ENCODE data around the gene FBXO10.
A peak's percentile ranks its signal among the peaks of the same experiment; 100 is the strongest.
"Not testable (repeated sequence)": the region's sequence is repeated elsewhere in the genome, so short reads cannot be mapped to it uniquely, and the experiment has no call there.

Gene FBXO10

DNA sequence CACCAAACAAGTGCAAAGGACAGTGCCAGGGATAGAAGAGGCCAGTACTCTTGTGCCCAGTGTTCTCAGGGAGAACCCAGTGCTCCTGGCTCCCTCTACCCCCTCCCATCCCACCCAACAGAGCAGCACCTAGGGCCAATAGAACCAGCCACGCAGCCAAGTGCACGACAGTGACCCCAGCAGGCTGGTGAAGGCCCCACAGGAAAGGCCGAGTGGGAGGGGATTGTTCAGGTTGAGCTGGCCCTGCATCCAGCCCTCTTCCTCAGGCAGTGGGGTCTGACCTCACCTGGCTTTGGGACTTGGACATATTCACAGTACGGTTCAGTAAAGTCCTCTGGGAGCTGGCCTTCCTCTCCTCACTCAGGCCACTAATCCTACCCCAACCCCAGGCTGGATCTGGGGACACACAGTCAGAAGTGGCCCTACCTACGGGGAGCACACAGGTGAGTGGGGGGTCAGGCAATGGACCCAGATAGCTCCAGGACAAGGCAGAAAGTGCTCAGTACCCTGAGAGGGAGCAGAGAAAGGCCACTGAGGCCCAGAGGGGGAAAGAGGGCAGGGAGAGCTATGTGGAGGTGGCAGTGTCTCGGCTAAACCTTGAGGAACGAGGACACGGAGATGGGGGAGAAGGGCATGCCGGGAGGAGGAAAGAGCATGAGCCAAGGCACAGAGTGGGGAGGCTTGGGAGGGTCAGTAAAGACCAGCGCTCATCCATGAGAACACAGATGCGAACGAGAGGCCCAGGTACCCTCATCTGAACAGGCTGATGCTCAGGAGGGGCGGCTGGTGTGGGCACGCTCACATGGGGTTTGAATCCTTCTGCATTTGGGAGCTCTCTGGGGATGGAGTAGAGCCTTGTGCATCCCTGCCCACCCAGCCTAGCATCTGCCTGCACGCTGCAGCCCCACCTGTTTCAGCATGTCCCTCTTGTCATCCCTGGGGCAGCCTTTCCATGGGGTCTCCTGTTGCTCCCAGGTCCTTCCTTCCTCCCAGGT is 64.9 kb downstream of the FBXO10 start:
- no peak for DNase-seq (ENCODE audit: low spot score)

DNA sequence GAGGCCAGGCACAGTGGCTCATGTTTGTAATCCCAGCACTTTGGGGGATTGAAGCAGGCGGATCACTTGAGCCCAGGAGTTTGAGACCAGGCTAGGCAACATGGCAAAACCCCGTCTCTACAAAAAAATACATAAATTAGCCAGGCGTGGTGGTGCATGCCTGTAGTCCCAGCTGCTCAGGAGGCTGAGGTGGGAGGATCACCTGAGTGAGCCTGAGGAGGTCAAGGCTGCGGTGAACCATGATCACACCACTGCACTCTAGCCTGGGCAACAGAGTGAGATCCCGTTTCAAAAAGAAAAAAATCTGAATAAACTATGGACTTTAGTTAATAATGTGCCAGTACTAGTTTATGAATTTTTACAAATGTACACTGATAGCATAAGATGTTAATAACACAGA is 66.1 kb downstream of the FBXO10 start:
- DNase-seq (ENCODE audit: low spot score): not testable (repeated sequence)

DNA sequence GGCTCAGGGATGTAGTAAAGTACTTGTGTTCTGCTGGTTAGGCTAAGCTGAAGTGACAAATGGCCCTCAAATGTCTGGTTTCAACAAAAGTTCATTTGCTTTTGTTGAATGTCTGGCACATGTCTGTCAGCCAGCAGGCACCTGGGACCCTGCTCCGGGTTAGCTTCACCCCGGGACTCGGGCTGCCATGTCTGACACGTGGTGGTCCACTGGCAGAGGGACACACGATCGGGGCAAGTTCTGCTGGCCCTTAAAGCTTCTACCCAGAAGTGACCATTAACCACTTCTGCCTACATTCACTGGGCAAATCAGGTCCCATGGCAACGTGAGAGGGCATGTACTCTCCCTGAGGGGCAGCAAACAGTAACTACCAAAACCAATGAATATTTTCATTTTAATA is 66.6 kb downstream of the FBXO10 start:
- no peak for DNase-seq (ENCODE audit: low spot score)

DNA sequence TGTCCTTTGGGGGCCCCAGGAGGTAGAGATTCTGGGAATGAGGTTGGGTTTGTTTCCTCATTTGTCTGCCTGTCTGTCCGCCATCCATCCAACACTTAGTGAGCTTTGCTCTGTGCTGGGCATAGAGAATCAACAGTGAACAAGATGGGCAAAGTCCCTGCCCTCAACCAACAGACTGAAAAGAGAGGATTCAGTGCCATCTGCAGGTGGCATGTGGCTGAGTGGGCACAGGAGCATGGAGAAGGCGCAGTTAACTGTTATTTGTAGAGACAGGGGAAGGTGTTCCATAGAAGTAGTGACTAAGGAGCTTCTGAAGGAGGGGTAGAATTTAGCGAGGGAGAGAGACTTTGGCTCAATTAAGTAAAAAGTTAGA is 67.4 kb downstream of the FBXO10 start:
- DNase-seq (ENCODE audit: low spot score): no peak

DNA sequence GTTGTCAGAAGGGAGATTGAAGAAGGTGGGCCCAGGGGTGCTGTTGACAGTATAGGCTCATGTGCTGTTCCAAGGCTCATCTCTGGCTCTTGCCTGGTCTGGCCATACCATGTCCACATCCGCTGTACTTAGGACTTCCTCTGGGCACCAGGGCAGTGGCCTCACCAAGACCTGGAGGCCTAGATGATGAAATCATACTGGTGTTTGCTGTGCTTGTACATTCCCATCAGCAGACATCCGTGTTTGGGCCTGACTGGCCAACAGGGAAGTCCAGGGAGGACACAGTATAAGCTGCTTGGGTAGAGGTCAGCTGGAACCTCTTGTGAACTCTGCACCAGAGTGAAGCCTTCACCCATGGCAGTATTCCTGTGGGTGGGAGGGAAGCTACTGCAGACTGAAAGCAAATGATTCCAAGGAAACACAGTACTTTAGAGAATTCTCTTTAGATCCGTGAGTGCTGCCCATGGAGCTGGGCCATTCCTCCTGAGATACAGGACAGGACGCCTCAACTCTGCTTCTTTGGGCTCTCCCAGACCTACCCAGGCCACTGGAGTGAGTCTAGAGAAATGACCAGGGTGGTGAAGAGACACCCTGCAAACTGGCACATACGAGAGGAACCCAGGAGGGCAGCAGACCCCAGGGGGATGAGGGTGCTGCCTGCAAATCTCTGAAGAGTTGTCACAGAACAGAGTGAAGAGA is 67.9 kb downstream of the FBXO10 start:
- DNase-seq (ENCODE audit: low spot score): no peak

DNA sequence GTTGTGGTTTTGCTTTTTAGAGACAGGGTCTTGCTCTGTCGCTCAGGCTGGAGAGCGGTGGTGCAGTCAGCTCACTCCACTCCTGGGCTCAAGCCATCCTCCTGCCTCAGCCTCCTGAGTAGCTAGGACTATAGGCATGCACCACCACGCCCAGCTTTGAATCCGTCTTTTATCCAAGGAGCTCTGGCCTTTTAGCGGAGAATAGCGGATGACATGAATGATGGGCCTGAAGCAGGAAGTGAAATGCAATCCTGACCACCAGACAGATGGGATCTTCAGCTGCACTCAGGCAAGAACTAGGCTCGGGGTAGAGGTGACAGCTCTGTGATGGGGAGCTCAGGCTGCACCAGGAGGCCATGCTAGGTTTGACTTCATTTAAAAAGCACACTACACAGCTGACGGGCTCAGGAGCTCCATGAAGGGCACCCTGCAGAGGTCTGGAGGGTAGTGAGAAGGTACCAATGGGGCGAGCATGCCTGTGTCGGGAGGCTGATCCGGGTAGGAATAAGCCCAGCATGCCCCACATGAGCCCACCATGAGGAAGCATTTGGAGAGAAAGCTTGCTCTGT is 68.5 kb downstream of the FBXO10 start:
- DNase-seq (ENCODE audit: low spot score): no peak

DNA sequence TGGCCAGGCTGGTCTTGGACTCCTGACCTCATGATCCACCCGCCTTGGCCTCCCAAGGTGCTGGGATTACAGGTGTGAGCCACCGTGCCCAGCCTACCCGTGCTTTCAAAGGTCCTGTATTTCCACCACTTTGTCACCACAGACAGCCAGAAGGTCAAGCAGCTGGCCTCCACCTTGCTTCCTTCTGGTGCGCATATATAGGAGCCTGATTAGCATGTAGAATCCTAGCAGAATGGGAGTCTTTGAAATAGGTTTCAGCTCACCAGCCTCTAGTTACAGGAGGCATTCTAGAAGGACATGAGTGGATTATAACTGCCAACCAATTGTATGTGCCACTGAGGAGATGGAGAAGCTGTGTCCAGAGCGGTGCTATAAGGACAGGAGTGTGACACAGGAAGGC is 71.6 kb downstream of the FBXO10 start:
- DNase-seq (ENCODE audit: low spot score): no peak

DNA sequence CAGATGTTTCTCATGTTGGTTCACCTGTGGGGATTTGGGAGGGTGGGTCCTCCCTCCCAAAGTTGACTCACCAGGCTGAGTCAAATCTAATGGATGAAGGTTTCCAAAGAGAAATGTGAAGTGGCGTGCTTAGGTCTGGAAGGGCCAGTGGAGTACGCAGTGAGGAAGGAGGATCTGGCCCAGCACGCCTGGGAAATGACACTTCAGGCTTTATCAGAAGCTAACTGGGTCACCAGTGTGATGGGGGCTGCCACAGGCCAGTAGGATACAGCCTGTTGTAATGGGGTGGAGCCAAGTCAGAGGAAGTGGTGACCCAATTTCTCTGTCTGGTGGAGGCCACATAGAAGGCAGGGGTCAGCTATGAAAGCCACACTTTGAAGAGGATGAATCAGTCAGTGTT is 72.4 kb downstream of the FBXO10 start:
- no peak for DNase-seq (ENCODE audit: low spot score)

DNA sequence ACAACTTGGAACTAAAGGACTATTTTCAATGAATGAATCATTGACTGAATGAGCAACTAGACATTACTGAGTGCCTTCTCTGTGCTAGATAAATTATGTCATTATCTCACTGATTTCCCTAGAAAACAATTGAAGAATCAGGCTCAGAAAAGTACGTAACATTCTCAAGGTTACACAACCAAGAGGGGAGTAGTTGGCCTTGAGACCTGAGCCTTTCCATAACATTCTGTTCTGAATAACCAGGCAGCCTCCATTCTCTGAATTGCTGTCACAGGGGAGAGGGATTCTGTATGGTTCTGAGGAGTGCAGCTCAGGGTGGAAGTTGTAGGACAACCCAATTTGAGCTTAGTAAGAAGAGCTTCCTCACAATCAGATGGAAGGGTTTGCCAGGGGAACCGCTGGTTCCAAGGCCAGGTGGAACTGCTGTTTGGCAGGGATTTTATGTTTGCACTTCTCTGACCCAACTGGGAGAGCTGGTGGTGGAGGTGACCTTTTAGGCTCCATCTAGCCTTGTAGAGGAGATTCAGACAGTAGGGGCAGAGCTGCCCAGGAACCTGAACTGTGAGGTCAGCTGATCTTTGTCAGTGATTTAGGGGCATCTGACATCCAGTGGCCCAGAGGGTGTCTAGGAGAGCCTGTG is 74.1 kb downstream of the FBXO10 start:
- DNase-seq (ENCODE audit: low spot score): no peak

DNA sequence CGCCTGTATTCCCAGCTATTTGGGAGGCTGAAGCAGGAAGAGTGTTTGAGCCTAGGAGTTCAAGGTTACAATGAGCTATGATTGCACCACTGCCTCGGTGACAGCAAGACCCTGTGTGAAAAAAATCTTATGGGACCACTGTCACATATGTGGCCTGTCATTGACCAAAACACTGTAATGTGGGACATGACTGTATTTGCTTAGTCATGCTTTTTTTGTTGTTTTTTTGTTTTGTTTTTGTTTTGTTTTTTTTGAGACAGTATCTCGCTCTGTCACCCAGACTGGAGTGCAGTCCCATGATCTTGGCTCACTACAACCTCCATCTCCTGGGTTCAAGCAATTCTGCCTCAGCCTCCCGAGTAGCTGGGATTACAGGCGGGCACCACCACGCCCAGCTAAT is 76.9 kb downstream of the FBXO10 start:
- no peak for DNase-seq (ENCODE audit: low spot score)

DNA sequence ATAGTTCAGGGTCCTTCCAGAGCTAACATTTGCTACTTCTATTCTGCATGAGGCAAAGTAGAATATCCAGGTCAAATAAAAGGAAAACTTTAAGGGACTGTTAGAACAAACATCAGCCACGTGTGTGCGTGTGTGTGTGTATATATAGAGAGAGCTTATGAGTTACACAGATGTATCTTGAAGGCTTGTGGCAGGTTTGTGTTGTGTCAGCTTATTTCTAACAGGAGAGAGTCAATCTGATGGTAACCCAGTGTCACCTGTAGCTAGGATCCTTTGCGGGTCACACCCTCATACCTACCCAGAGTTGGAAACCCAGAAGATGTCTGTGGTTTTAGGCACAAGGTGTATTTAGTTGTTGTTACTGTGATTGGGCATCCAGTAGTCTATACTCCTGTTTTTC is 77.7 kb downstream of the FBXO10 start:
- DNase-seq (ENCODE audit: low spot score): no peak

DNA sequence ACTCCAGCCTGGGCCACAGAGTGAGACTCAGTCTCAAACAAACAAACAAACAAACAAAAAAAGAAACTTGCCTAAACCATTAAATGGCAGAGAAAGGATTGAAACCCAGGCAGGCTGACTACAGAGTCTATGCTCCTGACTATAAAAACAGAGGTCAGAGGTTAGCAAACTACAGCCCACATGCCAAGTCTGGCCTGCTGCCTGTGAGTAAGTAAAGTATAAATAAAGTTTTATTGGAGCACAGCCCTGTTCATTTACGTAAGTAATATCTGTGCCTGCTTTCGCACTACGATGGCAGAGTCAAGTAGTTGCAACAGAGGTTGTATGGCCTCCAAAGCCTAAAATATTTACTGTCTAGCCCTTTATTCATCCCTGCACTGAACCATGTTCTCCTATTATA is 78.9 kb downstream of the FBXO10 start:
- DNase-seq (ENCODE audit: low spot score): no peak

DNA sequence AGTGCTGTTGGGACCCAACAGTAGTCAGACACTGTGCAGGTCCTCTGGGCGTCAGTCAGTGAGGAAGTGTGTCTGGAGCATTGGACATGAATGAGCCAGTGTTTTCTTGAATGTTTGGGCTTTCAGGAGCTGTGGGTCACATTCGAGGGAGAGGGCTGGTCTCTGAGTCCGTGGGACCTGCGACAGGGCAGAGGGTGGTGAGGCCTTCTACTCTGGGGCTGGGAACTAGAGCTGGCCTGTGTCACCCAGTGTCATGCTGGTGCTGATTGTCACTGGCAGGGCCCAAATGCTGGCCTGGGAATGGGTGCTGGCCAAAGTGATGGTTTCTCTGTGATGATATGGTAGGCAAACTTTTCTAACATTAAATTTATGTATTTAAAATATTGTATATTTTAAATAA is 80.2 kb downstream of the FBXO10 start:
- DNase-seq (ENCODE audit: low spot score): no peak

DNA sequence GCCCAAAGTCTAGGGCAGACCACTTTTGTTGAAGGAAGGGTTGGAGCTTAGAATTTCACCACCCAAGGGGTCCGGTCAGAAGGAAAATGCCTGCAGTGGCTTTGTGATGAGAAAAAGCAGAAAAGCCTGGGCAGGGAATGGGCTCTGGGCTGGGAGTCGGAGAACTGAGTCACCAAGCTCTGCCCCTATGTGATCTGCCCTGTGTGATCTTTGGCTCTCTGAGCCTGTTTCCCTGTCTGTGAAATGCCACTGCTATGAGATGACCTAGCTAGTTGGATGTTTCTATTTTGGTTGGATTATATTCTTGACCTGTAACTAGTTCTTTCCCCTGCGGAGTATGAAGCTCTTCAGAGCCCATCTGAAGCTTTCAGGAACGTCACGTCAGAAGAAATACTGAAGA is 80.6 kb downstream of the FBXO10 start:
- DNase-seq (ENCODE audit: low spot score): no peak

DNA sequence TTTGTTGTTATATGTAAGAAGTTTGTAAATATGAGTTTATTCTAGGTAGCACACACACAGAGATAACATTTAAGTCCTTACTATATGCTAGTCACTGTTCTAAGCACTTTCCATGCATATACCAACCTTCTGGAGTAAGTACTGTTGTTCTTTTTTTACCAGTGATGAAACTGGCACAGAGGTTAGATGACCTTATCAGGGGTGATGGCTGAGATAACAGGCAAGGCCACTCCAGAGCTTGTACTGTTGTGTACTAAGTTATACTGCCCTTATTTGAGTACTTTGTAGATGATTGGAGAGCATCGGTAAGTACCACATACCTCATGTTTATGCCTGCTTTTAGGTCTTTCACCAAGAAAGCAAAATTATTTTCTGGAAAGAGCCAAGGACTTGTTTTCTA is 84.2 kb downstream of the FBXO10 start:
- DNase-seq (ENCODE audit: low spot score): no peak

DNA sequence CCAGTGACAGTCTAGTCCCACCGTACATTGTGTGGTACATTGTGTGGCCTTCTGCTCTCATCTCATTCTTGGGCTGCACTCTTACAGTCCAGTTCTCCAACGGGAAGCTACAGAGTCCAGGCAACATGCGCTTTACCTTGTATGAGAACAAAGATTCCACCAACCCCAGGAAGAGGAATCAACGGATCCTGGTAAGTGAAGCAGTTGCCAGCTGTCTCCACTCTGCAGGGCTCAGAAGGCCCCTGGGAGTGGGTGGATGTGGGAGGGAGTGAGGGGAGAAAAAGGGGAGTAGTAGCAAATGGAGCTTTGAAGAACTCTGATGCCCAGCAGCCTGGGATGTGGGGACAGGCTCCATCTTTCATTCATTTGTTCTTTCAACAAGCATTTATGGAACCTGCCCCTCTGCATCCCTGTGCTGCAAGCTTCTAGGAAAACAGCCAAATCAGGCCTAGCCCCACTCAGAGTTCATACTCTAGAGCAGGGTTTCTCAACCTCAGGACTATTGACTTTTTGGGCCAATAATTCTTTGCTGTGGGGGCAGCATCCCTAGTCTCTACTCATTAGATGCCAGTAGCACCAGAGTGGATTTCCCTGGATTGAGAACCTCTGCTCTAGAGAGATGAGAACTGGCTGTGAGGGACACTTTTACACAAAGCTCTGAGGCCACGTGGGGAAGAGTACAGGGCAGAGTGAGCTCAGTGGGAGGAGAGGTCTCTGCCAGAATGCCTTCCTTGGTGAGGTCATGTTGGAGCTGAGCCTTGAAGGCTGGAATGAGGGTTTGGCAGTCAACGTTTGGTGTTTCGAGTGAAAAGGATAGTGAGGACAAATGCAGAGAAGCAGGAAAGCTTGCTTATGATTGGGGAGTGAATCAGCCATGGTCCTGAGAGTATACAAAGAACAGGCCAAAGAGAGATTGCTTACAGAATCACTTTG is 89.3 kb downstream of the FBXO10 start:
- DNase-seq (ENCODE audit: low spot score): peak; percentile 91

DNA sequence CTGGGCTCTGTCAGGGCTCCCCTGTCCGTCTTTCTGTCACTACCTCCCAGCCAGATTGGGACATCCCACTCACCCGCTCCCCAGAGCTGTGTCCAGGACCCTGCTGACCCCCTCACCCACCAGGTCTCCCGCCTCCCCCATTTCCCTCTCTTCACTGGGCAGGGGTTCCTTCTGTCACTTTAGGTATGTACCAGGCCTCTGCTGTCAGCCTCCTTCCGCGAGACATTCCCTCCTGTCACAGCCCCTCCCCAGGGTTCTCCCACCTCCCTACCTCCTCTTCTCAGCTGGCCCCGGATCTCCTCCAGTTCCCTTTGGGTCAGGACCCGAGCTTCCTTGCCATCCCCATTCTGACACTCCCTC is 89.9 kb downstream of the FBXO10 start:
- no peak for DNase-seq (ENCODE audit: low spot score)

DNA sequence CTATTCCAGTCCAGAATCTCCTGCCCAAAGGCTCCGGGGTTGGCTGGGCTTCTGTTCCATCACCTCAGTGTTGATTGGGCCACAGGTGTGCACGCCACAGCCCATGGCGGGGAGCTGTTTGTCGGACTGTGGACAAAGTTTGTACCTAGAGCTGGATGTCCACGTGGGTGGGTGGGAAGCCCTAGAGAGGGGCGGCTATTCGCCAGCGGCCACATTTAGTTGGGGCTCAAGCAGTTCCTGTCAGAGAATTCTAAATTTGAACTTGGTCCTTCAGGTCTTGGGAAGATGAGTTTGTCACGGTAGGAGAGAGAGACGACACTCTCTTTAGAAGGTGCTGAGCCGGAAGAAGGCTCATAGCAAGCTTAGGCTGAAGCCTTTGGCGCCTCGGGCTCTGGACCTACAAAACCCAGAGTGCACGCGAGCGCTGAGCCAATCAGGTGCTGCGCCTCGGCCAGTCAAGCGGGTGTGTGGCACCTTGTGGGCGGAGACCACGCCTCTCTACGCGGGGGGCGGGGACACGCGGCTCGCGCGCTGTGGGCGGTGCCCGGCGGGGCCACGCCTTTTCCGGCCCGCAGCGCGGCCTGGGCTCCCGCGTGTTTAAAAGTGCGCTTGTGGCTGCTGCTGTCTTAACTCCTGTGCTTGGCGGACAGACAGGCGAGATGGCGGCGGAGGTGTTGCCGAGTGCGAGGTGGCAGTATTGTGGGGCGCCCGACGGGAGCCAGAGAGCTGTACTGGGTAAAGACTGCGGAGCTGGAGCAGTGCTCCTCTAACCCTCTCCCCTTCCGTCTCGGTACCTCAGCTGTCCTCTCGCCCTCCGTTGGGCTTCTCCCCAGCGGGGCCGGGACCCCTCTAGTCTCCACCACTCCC is 90.6 kb downstream of the FBXO10 start, which contains the start of gene POLR1E:
Gene POLR1E (plus strand): TSS at position 560 of the 867 bp plus-strand sequence. CDS start 100 bp downstream, at position 660.
- peak; percentile 97 for DNase-seq (ENCODE audit: low spot score)

DNA sequence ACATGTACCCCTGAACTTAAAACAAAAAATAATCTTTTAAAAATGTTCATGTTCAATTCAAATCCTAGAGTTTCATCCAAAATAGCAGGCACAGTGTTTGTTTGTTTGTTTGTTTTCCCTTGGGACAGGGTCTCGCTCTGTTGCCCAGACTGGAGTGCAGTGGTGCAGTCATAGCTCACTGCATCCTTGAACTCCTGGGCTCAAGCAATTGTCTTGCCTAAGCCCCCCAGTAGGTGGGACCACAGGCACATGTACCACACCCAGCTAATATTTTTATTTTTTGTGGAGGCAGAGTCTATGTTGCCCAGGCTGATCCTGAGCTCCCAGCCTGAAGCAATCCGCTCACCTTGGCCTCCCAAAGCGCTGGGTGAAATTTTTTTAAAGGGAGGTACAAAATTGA is 95.4 kb downstream of the FBXO10 start:
- DNase-seq (ENCODE audit: low spot score): no peak

DNA sequence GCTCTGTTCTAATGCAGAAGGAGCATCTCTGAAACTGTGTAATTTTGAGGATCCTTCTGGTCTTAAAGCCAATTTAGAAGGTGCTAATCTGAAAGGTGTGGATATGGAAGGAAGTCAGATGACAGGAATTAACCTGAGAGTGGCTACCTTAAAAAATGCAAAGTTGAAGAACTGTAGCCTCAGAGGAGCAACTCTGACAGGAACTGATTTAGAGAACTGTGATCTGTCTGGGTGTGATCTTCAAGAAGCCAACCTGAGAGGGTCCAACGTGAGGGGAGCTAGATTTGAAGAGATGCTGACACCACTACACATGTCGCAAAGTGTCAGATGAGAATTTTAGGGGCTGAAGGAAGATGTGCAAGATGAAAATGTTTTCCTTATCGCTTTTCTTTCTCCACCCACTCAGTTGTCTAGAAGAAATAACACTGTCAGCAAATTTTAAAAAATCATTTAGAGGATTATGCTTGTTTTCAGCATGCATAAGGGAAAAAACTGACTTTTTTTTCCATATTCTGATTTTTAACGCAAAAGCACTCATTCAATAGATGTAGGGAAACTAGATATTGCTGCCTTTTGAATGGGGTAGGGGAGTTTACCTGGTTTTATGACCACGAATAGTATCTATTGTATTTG is 98.1 kb downstream of the FBXO10 start:
- DNase-seq (ENCODE audit: low spot score): not testable (repeated sequence)
